OCI-LY3 (cell line): ENCODE data around the gene RABL2A.
"Not testable (repeated sequence)": the region's sequence is repeated elsewhere in the genome, so short reads cannot be mapped to it uniquely, and the experiment has no call there.

Experiments used
- H2AFZ ChIP-seq: fragments of 200-600, 300-600 bp; shearing (Covaris generic); 2 replicates; pipeline ENCODE4 v1.6.0; 2014; ENCODE audit warnings: antibody characterized with exemption, low read depth, low read length
- H3K27ac ChIP-seq: fragments of 200-600, 300-600 bp; sonication (generic); 2 replicates; pipeline ENCODE4 v1.5.1; 2014; ENCODE audit warnings: mild to moderate bottlenecking, low read length, moderate library complexity, mixed read lengths
- H3K27me3 ChIP-seq: fragments of 200-600, 300-600 bp; sonication (generic); 2 replicates; pipeline ENCODE4 v1.6.1; 2014; ENCODE audit warnings: low read depth, low read length, mixed read lengths
- H3K36me3 ChIP-seq: fragments of 200-600, 300-600 bp; sonication (generic); replicated peaks from 2 replicates; pipeline ENCODE3; 2014; ENCODE audit warnings: low read depth, low read length, mixed read lengths
- H3K4me1 ChIP-seq: fragments of 300-600, 200-600 bp; sonication (generic); 2 replicates; pipeline ENCODE4 v1.6.1; 2014; ENCODE audit warnings: low read length, mixed read lengths
- H3K4me2 ChIP-seq: fragments of 200-600, 300-600 bp; sonication (generic); 2 replicates; pipeline ENCODE4 v1.6.1; 2014; ENCODE audit warnings: low read length, mixed read lengths
- H3K4me3 ChIP-seq: fragments of 300-600, 200-600 bp; sonication (generic); 2 replicates; pipeline ENCODE4 v1.5.1; 2014; ENCODE audit warnings: antibody characterized with exemption, mild to moderate bottlenecking, low read length, moderate library complexity
- H3K79me2 ChIP-seq: fragments of 300-600, 200-600 bp; shearing (Covaris generic); 2 replicates; pipeline ENCODE4 v1.6.1; 2014; ENCODE audit warnings: mild to moderate bottlenecking, low read length, mixed read lengths
- H3K9ac ChIP-seq: fragments of 300-600, 200-600 bp; shearing (Covaris generic); 2 replicates; pipeline ENCODE4 v1.6.0; 2014; ENCODE audit warnings: mild to moderate bottlenecking, low read length, moderate library complexity
- H3K9me3 ChIP-seq: fragments of 200-600, 300-600 bp; shearing (Covaris generic); 2 replicates; pipeline ENCODE4 v1.6.1; 2014; ENCODE audit warnings: low read length, mixed read lengths; ENCODE audit not compliant: insufficient read depth
- H4K20me1 ChIP-seq: fragments of 200-600, 300-600 bp; sonication (generic); 2 replicates; pipeline ENCODE4 v1.6.1; 2016; ENCODE audit warnings: low read length, mixed read lengths; ENCODE audit not compliant: insufficient read depth

RABL2A gene

DNA sequence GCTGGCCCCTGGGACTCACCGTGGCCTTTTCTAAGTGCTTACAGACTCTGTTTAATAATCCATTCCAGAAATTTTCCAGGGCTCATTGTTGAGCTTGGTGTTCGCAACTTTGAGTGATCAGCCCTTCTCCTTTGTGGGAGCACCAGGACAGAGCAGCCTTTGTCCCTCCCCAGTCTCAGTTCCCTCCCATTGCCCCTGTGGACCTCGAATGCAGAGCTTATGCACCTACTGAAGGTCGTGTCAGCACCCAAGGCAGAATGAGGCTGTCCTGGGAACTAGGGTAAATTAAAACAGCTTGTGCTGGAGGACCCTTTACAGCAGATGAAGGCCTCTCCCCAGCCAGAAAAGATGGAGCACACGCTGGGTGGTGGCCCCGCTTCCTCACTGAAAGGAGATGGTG is 33.8 kb upstream of the RABL2A start:
- not testable (repeated sequence) for H3K4me1 ChIP-seq

GRCh38 chr2:113595725-113596124 is 31.3 kb upstream of the RABL2A start:
- not testable (repeated sequence) for H3K79me2 ChIP-seq, H3K4me3 ChIP-seq, H2AFZ ChIP-seq, H4K20me1 ChIP-seq, H3K4me1 ChIP-seq, H3K9ac ChIP-seq, H3K9me3 ChIP-seq, H3K4me2 ChIP-seq, H3K36me3 ChIP-seq, H3K27ac ChIP-seq, H3K27me3 ChIP-seq

More for the DNA sequence above, 33.8 kb upstream of the RABL2A start:
- H3K9me3 ChIP-seq, H3K27me3 ChIP-seq, H2AFZ ChIP-seq, H4K20me1 ChIP-seq, H3K27ac ChIP-seq, H3K79me2 ChIP-seq, H3K9ac ChIP-seq, H3K36me3 ChIP-seq, H3K4me2 ChIP-seq, H3K4me3 ChIP-seq: not testable (repeated sequence)

DNA sequence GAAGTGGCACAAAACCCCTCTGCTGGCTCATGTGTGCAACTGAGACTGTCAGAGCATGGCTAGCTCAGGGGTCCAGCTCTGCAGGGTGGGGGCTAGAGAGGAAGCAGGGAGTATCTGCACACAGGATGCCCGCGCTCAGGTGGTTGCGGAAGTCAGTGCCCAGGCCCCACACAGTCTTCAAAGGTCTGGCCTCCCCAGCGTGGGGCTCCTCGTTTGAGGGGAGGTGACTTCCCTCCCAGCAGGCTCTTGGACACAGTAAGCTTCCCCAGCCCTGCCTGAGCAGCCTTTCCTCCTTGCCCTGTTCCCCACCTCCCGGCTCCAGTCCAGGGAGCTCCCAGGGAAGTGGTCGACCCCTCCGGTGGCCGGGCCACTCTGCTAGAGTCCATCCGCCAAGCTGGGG is 29.9 kb upstream of the RABL2A start:
- not testable (repeated sequence) for H3K4me1 ChIP-seq, H3K27me3 ChIP-seq, H3K36me3 ChIP-seq, H3K4me2 ChIP-seq, H3K79me2 ChIP-seq, H2AFZ ChIP-seq, H3K4me3 ChIP-seq, H3K27ac ChIP-seq, H3K9ac ChIP-seq, H4K20me1 ChIP-seq, H3K9me3 ChIP-seq

- not testable (repeated sequence) for H4K20me1 ChIP-seq, H3K4me2 ChIP-seq, H3K27me3 ChIP-seq, H3K27ac ChIP-seq, H2AFZ ChIP-seq, H3K4me3 ChIP-seq, H3K36me3 ChIP-seq, H3K9ac ChIP-seq, H3K4me1 ChIP-seq, H3K79me2 ChIP-seq, H3K9me3 ChIP-seq
Measured at GRCh38 chr2:113597572-113597971, 29.5 kb upstream of the RABL2A start.

- H3K36me3 ChIP-seq, H3K27me3 ChIP-seq, H3K4me3 ChIP-seq, H3K79me2 ChIP-seq, H2AFZ ChIP-seq, H3K9me3 ChIP-seq, H3K27ac ChIP-seq, H3K9ac ChIP-seq, H4K20me1 ChIP-seq, H3K4me1 ChIP-seq, H3K4me2 ChIP-seq: not testable (repeated sequence)
Measured at GRCh38 chr2:113598180-113598579, 28.9 kb upstream of the RABL2A start.

DNA sequence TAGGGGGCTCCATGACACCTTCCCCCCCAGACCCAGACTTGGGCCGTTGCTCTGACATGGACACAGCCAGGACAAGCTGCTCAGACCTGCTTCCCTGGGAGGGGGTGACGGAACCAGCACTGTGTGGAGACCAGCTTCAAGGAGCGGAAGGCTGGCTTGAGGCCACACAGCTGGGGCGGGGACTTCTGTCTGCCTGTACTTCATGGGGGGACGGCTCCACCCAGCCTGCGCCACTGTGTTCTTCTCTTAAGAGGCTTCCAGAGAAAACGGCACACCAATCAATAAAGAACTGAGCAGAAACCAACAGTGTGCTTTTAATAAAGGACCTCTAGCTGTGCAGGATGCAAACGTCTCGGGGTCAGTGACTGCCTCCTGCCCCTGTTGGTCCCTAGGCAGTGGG is 28.3 kb upstream of the RABL2A start:
- not testable (repeated sequence) for H3K27ac ChIP-seq, H3K4me3 ChIP-seq, H3K4me1 ChIP-seq, H2AFZ ChIP-seq, H3K4me2 ChIP-seq, H3K27me3 ChIP-seq, H3K79me2 ChIP-seq, H3K36me3 ChIP-seq, H4K20me1 ChIP-seq, H3K9ac ChIP-seq, H3K9me3 ChIP-seq

DNA sequence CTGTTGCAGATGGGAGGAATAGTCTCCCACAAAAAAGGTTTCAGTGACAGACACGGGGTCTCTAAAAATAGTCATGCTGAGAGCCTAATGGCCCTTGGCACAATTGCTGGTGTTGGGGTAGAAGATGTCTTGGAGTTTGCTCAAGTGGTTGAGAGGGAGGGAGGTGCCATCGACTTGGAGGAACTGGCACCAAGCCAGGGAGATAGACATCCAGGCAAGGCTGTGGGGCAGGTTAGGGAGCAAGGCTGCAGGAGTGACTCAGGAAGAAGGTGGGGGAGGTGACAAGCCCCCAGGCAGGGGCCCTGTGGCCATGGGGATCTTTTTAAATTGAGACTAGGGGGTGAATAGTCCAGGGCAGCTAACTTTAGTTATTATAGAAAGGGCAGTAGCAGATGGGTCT is 27.9 kb upstream of the RABL2A start:
- H3K27me3 ChIP-seq, H3K79me2 ChIP-seq, H3K9me3 ChIP-seq, H3K4me2 ChIP-seq, H3K9ac ChIP-seq, H3K4me1 ChIP-seq, H3K4me3 ChIP-seq, H3K36me3 ChIP-seq, H3K27ac ChIP-seq, H2AFZ ChIP-seq, H4K20me1 ChIP-seq: not testable (repeated sequence)
